GM18511 (cell line): Measurements from ENCODE around the gene STK4.
A peak's percentile ranks its signal among the peaks of the same experiment; 100 is the strongest.

Source experiments
- ATAC-seq: cut with Tn5 transposase; IDR thresholded peaks from one replicate; pipeline ENCODE4 v1.9.1; 2021; ENCODE audit warnings: mild to moderate bottlenecking, moderate library complexity; ENCODE audit not compliant: unreplicated experiment

Gene STK4

GRCh38 chr20:44966030-44966961 lies at the start of gene STK4:
TSS of gene STK4 (plus strand) at chr20:44966512. CDS start at chr20:44966569, 57 bp downstream.
- peak; percentile 68 for ATAC-seq

DNA sequence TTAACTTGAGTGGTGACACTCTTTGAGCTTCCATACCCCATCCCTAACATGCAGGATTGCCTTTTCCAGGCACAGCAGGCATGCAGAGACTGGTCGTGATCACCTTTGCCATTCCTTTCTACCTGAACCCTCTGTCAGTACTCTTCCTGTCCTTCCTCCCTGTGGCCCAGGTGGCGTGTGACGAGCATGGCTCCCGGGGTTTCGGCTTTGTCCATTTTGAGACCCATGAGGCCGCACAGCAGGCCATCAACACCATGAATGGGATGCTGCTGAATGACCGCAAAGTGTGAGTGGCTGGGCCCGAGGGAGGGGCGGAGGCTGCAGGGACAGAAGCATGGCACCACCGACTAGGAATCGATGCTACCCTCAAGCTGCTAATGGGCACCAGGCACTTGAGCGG lies 49.7 kb upstream of the STK4 start:
- no peak for ATAC-seq

- ATAC-seq = no peak
These were observed 48.9 kb upstream of the STK4 start for GRCh38 chr20:44917399-44917798.

DNA sequence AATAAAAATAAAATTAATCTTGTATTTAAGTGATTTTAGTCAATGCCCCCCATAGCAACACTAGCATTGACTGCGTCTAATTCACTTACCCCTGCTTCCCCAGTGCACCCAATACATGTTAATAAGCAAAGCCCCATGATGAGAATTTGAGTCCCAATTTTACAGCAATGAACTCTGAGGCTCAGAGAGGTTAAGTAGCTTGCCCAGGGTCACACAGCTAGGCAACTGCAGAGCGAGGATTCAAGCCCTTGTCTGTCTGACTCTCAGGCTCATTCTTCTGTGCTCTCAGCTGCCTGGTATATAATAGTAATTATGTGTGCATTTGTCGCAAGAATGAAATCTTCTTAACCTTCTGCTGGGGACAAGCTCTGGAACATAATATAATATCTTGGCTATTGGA lies 48.0 kb upstream of the STK4 start:
- no peak for ATAC-seq

GRCh38 chr20:44918761-44919160 lies 47.6 kb upstream of the STK4 start:
- no peak for ATAC-seq

DNA sequence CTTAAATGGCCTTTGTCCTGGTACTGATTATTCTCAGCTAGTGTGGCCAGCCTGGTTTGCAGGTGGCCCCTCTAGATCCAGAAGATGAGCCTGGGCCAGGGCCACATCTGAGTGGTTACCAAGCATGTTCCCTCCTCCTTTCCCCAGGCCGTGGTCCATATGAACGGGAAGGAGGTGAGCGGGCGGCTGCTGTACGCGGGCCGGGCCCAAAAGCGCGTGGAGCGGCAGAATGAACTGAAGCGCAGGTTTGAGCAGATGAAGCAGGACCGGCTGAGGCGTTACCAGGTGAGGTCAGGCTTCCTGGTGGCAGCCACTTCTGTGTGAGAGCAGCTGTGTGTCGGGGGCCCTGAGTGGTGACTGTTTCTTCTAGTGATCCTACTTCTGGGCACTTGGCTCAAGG lies 44.9 kb upstream of the STK4 start:
- no peak for ATAC-seq

- no peak for ATAC-seq
These were observed 41.8 kb upstream of the STK4 start for GRCh38 chr20:44924541-44924940.

GRCh38 chr20:44928595-44928994 lies 37.7 kb upstream of the STK4 start:
- ATAC-seq = no peak

DNA sequence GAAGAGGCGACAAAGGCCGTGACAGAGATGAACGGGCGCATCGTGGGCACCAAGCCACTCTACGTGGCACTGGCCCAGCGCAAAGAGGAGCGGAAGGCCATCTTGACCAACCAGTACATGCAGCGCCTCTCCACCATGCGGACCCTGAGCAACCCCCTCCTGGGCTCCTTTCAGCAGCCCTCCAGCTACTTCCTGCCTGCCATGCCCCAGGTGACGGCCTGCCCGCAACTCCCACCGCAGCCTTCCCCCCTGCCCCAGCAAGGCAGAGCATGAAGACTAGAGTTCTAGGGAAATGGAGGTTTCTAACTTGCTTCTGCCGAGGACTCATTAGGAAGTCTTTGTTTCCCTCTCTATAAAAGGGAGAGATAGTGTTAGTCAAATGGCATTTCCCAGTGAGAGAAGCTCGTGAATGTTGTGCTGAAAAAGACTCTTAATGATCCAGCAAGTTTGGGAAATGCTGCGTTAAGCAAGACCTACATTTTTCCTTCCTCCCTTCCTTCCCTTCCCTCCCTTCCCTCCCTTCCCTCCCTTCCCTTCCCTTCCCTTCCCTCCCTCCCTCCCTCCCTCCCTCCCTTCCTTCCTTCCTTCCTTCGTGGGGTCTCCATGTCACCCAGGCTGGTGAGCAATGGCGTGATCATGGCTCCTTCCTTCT lies 35.7 kb upstream of the STK4 start:
- ATAC-seq = no peak

DNA sequence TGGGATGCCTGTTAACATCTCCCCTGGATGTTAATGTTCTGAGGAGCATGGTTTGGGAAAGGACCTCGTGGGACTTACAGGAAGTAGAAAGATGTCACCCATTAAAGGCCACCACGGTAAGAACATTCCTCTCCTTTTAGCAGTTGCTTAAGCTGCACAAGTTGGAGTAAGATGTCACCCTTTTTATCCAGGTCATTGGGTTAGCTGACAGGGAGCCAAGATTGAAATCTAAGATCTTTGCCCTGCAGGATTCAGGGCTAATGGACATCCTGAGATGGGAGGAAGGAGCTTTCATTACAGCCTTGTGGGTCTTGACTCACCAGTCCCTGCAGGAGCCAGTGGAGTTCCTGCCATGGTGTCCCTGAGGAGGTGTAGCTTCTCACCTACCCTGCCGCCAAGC lies 34.4 kb upstream of the STK4 start:
- no peak for ATAC-seq

DNA sequence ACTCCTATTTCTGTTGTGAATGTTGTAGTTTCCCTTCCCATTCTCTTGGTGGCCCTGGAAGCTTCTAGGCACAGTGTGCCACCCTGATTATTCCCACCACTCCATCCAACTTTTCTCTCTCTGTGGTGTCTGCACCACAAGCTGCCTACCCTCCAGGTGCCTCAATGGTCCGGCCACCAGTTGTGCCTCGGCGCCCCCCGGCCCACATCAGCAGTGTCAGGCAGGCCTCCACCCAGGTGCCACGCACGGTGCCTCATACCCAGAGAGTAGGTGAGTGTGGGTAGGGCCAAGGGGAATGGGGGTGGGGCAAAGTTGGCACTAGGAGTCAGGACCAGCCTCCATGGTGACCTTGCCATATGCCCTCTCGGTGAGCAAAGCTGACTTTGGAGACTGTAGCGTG lies 33.4 kb upstream of the STK4 start:
- ATAC-seq = no peak

- ATAC-seq = no peak
These were observed 29.8 kb upstream of the STK4 start for GRCh38 chr20:44936510-44936909.

DNA sequence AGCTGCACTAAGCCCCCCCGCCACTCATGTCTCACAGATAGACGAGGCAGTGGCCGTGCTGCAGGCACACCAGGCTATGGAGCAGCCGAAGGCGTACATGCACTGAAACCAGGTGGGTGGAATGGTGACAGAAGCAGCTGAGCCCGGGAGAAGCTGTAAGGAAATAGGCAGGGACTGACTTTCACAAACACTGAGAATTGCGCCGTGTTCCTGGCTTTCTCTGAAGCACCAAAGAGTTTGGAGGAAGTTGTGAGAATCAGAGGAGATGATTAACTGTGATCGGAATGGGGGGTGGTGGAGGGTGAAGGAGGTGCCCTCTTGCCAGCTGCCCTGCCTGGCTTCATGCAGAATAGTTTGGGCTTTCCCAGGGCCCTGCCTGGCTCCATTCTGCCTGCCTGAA lies 27.7 kb upstream of the STK4 start:
- no peak for ATAC-seq

GRCh38 chr20:44941120-44941691 lies 25.1 kb upstream of the STK4 start:
- no peak for ATAC-seq

DNA sequence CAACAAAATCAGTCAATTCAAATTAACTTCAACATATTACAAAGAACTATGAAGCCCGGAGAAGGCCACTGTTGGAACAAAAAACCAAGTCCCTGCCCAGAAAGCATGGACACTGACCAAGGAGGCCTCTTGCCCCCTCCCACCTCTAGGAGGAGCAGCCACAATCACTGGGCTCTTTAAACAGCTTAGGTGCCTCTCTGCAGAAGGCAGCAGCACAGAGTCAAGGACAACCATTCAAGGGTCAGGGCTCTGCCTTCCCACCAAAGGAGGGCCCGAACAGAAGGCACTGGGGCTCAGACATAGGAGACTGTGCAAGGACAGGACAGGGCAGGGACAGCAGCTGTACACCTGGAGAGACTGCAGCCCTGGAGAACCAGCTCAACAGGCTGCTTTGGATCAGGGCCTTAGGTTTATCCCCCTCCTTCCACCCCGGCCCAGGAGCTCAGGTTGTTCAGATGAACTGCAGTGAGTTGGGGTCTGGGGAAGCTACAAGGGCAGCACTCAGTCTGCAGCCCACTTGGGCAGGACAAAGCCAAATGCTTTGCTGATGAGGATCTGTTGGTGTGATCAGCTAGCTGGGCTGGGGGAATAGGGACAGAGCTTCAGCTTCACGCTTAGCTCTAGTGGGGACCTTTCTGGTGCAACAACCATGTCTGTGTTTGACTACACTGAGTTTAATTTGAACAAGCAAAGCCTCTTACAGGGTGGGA lies 23.9 kb upstream of the STK4 start:
- no peak for ATAC-seq

GRCh38 chr20:44943828-44944227 lies 22.5 kb upstream of the STK4 start:
- ATAC-seq = no peak

DNA sequence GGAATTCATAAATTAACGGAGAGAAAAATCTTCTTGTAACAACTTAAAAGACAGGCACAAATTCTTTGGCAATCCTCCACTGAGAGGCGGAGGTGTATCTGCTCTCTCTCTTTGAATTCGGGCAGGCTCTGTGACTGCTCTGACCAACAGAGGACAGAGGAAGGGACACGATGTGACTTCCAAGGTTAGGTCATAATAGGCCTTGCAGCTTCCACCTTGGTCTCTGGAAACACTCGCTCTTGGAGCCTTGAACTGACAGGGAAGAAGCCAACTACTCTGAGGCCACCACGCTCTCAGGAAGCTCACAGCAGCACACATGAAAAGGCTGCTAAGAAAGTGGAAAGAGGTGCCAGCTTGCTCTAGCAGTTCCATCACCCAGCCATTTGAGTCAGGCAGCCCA lies 21.1 kb upstream of the STK4 start:
- ATAC-seq = no peak

DNA sequence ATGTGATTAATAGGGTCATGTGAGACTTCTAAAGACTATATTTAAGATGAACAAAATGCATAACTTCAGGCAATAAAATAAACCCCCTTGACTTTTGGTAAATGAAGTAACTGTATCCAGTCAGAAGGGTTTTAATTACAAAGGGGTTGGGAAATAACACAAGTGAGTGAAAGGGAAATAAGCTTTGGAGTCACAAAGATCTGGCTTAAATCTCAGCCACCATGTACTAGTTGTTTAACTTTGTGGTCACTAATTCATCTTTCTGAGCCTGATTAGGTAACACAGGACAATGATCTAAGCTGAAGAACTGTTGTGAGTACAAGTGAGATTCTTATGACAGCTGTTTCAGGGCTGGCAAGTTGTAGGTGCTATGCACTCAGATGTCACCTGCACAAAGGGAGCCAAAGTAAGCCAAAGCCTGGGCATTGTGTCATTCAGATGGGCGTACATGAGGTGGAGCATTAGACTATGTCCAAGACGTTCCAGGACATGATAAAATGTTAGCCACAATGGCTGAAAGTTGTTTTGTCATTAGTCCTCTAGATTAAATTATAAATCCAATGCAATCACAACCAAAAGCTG lies 19.9 kb upstream of the STK4 start:
- ATAC-seq = no peak

DNA sequence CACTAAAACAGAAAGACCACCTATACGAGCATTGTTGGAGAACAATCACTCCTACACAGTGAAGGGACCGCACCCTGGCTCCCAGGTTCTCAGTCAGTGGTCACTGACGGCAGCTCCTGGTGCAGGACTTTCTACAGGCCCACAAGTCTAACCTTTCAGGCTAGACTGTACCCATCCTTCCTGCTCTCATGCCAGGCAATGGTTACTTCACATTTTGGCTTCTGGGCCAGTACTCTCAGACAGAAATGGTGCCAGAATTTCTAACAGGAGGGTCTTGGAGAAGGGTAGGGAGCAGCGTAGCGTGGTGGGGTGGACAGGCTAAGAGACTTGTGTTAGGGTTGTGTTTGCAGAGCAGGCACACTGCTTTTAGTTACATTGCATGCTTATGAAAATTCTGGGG lies 18.2 kb upstream of the STK4 start:
- no peak for ATAC-seq

DNA sequence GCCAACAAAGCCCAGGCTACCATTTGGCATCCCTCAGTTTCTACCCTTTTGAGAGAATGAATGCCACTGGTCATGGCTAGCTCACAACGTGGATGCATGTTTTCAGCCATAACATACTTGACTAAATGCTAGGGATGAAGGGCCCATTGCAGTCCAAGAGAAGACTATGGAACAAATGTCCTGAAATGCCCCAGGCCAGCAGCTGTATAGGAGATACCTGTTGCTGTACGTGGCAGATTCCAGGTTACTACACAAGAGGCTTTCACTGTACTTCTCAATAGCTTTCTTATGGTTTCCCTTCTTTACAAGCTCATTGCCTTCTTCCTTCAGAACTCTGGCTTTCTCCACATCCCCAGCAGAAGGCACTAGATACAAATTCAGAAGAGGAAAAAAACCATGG lies 17.8 kb upstream of the STK4 start:
- ATAC-seq = no peak

DNA sequence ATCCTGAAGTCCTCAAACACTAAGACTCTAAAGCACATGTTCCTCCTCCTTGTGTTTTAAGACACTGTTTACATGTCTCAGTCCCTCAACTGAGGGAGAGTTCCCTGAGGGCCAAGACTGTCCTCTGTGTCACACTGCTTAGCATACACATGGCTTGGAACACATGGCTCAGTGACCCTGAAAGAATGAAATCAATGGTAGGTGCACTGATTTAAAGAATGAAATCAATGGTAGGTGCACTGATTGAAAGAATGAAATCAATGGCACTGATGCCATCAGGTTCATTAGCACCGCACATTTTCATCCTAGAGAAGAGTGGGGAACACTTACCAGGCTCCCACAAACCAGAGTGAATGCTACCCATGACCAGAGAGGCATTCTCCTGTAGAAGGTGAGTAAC lies 15.9 kb upstream of the STK4 start:
- no peak for ATAC-seq
